Activated CD4-positive, CD25-positive, alpha-beta regulatory T cell treated with anti-CD3 and anti-CD28 coated beads, Interleukin-2, amount 50 U/mL, for 24 hours (primary cell): ENCODE results near the gene PTGER2.

ENCODE experiments used
- ATAC-seq, 2 donors: fragments of 150-1000 bp; cut with Tn5 transposase; one replicate each; pipeline ENCODE4 v1.10.0; 2021; ENCODE audit warnings: mild to moderate bottlenecking in 1 of 2, moderate library complexity in 1 of 2

The PTGER2 gene

DNA sequence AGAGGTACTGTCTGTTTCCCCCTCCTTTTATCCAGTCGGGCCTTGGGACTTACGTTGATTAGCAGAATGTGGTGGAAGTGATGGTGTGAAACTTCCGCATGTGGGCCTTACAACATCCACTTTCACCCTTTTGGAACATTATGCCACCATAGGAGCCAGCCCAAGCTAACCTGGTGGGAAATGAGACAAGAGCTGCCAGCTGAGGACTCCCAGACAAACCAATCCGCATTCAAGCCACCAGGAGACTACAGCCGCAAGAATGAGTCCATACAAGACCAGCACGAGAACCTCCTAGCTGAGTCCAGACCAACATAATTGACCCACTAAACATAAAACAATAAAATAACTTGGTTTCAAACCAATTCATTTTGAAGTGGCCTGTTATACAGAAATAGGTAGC is 9.1 kb upstream of the PTGER2 start:
- no peak for ATAC-seq

DNA sequence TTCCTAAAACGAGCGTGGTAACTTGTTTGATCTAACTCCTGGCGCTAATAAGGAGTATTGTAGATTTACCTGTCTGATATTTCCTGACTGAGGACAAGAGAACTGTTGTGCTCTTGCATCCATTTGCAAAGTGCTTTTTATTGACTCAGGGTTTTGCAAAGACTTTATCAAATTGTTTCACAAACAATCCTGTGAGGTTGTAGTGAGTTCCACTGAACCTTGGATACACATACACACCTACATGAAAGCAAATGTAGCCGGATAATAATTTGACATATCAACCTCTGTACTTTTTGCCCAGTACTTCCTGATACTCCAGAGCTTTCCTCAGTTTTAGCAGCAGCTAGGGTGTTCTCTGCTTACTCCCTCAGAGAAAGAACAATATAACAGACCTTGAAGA is 6.7 kb upstream of the PTGER2 start:
- ATAC-seq = no peak

DNA sequence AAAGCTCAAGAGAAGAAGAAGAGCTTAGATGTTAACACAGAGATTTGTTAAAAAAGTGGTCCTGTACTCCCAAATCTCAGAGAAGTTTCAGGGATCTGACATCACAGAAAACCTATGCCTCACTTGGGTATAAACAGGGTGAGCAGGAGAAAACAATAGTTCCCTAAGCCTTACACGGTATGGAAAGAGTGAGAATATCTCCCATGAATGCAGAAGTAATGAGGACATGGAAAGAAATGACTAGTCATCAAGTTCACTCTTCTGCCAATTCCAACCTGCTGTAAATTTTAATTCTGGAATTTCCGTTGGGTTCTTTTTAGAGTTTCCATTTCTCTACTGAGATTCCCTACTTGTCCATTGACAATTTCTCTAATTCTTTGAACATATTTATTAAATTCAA is 6.2 kb upstream of the PTGER2 start:
- peak in 1 of 2 donors; percentile 52 for ATAC-seq

DNA sequence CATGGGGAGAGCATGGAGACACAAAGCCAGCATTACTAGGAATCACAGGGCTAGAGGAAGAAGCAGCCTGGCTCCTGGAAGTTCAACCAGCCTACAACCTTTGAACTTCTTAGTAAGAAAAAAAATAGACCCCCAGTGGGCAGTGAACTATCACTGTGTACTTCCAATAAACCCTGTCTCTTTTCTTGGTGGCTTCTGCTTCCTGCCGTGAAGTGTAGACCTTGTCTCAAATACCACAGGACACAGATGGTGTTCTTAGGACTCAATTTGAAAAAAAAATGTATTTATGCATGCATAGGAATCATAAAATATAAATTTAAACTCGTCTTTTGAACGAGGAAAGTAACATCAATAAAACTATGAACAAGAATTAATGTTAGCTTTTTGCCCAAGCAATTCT is 3.6 kb upstream of the PTGER2 start:
- no peak for ATAC-seq

DNA sequence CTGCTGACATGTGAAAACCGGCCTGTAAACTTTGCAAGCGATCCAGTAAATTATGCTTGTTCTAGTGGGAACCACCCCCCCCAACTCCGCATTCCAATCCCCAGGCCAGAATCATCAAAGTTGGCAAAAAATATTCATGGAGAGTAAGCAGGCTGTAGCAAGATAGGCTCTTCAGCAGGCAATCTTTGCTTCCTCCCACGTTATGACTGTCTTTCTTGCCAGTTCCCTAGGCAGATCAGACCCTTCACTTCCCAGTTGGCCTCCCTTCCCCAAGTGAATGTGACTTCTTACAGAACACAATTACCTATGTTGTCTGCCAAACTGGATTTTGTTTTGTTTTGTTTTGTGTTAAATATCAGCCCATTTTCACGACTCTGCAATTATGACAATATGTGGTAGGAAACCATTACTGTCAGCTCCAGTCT is 1.2 kb upstream of the PTGER2 start:
- ATAC-seq = no peak

DNA sequence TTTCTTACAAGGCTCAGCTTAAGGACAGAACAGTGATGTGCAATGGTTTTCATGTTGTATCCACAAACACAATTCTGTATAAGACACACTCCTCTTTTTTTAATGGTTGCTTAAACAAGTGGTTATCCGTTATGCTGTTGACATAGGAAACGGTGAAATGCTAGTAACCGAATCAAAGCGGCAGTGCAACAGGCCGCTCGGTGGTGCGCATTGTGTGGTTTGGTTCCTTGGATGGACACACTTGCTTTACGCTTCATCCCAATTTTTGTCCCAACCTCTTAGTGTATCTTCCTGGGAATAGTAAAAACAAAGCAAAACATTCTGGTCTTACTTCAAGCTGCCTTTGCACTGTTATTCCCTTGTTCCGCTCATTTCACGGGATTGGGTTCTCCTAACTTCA is 650 bp upstream of the PTGER2 start:
- ATAC-seq = no peak

DNA sequence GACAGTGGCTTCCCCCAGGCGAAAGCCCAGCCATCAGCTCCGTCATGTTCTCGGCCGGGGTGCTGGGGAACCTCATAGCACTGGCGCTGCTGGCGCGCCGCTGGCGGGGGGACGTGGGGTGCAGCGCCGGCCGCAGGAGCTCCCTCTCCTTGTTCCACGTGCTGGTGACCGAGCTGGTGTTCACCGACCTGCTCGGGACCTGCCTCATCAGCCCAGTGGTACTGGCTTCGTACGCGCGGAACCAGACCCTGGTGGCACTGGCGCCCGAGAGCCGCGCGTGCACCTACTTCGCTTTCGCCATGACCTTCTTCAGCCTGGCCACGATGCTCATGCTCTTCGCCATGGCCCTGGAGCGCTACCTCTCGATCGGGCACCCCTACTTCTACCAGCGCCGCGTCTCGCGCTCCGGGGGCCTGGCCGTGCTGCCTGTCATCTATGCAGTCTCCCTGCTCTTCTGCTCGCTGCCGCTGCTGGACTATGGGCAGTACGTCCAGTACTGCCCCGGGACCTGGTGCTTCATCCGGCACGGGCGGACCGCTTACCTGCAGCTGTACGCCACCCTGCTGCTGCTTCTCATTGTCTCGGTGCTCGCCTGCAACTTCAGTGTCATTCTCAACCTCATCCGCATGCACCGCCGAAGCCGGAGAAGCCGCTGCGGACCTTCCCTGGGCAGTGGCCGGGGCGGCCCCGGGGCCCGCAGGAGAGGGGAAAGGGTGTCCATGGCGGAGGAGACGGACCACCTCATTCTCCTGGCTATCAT is 663 bp downstream of the PTGER2 start:
- peak; percentile 39 to 42 for ATAC-seq

DNA sequence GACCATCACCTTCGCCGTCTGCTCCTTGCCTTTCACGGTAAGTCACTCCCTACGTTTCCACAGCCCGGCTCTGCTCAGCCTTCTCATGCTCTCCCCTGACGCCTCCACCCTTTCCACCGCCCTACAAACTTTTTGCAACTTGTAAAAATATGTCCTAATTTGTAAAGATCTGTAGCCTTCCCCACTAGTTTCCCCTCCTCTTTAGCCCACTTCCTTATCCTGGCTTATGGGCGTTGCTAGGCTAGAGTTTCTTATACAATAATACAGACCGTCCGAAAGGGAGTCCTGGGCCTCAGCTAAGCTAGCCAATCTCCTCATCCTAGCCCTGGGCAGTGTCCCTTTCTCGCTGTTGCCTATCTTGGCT is 1.2 kb downstream of the PTGER2 start:
- peak; percentile 4 to 6 for ATAC-seq

DNA sequence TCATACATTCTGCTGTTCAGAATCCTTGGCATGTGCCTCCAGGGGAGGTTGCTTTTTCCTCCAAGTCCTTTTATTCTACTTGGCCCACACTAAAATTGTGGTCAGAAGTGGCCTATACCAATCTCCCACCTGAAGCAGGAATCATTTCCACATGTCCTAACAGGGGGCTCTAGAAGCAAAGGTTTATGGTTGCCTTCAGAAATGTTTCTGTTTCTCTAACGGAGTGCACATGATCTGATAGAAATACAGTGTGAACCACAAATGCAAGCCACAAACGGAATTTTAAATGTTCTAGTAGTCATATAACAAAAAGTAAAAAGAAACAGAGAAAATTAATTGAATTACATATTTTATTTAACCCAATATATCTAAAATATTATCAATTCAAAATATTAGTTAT is 4.0 kb downstream of the PTGER2 start:
- ATAC-seq = no peak

DNA sequence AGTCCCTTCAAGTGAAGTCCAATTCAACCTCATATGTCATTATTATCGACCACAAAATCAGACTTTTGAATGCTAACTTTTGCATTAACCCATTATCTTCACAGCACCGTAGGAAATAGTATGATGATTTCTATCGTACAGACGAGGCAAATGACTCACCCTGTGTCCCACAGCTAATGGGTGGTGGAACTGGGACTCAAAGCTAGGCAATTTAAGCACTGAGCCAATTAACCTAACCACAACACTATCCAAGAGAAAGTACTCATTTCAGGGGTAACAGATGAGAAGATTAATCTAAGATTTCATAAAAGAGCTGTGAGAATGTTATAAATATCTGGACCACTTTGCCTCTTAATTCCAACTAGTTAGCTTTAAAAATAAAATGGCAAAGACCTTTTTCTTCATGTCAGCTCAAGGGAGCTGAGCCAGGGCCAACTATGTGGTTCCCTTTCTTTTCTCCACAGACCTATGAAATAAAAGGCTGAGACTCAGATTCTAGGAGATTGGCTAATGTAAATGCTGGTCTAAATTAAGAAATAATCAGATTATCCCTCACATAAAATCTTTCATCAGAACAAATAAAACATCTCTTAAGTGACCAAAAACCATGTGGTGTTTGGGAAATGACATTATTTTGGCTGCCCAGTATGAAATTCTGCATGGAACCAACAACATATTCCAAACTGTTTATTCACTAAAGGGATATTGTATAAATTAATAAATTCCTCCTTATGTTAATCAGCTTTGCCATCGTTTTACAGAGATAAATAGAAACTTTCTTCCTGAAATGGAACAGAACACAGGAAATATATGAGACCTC is 4.9 kb downstream of the PTGER2 start:
- peak in 1 of 2 donors; percentile 15 for ATAC-seq

DNA sequence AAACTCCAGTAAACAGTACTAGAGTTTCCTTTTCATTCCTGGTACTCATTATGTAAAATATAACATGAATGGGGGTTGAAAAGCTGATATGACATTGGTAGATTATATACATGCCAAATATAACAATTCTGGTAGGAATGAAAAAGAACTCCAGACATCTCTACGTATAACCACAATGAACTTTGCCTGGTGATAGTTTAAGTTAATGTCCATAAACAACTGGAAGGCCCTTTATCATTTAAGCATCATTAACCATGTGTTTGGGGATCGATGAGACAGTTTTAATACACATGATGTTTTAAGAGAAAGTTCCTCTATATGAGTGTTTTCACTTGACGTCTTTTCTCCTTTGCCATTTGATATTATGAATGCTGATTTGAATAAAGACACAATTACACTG is 5.8 kb downstream of the PTGER2 start:
- ATAC-seq = no peak

DNA sequence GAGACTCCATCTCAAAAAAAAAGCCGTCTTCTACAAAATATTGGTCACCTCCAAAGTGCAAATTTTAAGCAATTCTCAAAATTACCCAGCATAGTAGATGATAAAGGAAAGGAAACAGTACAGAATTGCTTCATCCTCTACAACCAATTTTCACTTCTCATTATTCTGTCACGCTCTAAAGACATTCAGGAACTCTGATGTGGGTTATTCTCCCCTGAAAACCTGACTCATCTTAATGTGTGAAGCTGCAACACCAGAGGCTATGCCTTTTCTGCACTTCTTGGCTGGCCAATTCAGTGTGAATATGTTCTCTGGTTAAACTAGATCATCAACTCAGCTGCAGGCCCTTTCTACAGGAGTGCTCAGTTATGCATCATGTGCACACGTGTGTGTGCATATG is 11.0 kb downstream of the PTGER2 start:
- ATAC-seq = peak; percentile 93 to 94

DNA sequence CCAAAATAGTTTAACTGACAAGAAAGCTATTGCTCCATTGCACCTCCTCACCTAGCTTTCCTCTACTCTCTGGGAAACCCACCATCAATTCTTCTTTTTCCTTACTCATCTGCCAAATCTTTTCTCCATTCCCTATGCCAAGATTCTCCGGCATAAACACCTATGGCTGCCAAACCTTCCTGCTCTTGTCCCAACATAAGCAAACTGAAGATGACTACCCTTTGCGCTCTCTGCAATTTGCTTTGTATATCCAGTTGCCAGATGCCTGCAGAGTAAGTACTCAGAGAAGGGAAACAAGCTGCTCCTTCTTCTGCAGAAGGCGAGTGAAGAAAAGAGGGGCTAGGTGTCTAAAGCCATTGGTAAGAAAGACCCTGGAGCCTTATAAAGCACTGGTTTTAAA is 11.5 kb downstream of the PTGER2 start:
- no peak for ATAC-seq

DNA sequence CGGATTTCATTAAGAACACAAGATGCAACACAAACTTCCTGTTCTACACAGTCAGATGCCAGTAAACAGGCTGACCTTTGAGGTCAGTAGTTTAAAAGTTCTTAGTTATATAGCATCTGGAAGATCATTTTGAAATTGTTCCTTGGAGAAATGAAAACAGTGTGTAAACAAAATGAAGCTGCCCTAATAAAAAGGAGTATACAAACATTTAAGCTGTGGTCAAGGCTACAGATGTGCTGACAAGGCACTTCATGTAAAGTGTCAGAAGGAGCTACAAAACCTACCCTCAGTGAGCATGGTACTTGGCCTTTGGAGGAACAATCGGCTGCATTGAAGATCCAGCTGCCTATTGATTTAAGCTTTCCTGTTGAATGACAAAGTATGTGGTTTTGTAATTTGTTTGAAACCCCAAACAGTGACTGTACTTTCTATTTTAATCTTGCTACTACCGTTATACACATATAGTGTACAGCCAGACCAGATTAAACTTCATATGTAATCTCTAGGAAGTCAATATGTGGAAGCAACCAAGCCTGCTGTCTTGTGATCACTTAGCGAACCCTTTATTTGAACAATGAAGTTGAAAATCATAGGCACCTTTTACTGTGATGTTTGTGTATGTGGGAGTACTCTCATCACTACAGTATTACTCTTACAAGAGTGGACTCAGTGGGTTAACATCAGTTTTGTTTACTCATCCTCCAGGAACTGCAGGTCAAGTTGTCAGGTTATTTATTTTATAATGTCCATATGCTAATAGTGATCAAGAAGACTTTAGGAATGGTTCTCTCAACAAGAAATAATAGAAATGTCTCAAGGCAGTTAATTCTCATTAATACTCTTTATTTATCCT is 13.5 kb downstream of the PTGER2 start:
- ATAC-seq = peak; percentile 33 to 43

DNA sequence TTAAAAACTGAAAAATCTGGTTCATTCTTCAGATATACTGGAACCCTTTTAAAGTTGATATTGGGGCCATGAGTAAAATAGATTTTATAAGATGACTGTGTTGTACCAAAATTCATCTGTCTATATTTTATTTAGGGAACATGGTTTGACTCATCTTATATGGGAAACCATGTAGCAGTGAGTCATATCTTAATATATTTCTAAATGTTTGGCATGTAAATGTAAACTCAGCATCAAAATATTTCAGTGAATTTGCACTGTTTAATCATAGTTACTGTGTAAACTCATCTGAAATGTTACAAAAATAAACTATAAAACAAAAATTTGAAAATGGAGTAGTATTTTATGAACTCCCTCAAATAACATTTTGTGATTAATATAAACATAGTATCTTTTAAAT is 14.2 kb downstream of the PTGER2 start:
- no peak for ATAC-seq

DNA sequence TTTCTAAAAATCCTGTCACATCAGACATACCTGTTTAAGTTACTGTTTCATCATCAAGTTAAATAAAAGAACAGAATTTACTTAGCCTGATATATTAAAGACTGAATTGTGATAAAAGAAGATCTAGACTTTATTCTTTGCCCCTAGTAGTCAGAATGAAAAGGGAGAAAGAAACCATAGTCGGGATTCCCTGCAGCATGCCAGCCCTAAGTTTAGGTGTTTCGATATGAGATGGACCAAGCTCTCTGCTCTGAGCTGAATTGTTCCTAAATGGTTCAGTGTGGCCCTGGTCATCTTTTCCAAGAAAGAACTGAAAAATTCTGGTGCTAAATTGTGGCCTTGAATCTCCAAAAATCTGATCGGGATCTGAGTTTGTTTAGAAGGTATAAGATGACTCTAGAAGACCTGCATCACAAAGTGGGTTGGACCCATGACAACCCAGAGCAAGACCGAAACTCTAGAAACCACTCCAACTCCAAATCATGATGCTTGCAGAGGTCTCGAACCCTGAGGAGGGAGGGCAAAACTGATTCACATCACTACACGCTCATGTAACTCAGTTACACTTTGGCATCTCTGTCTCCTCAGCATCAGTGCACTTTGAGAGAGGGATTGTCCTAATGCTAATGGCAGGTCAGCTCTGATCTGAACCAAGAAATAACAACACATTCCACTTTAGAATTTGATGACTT is 15.7 kb downstream of the PTGER2 start:
- no peak for ATAC-seq

DNA sequence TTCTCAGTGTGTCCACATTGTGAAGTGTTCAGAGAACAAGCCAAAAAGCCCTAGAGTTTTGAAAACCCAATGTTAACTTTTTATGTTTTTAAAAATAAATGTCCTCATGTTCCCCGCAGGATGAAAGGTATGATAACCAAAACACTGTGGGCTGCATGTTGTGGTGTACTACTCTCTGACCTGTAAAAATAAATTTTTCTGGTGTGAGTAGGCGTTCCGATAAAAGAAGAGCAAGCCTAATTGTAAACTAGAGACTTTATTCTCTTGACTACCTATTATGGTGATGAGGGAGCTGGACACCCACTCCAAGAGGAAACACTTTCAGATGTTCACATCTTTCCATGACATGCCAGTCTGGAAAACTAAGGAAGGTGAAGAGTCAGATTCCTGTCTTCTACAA is 18.2 kb downstream of the PTGER2 start:
- no peak for ATAC-seq

DNA sequence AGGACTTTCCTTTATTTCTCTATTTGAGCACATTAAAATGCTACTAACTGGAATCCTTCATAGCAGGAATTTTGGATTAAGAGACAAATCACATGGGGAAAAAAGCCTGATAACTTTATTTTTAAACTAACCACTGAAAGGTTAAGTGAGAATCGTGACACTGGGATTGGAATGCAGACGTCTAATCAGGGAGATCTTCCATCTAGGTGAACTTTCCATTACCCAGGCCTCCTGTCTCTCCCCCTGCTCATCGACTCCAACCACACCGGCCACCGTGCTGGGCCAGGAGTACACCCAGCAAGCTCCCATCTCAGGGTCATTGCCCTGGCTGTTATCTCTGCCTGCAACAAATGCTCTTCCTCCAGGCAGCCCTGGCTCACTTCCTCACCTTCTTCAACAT is 19.0 kb downstream of the PTGER2 start:
- ATAC-seq = no peak

DNA sequence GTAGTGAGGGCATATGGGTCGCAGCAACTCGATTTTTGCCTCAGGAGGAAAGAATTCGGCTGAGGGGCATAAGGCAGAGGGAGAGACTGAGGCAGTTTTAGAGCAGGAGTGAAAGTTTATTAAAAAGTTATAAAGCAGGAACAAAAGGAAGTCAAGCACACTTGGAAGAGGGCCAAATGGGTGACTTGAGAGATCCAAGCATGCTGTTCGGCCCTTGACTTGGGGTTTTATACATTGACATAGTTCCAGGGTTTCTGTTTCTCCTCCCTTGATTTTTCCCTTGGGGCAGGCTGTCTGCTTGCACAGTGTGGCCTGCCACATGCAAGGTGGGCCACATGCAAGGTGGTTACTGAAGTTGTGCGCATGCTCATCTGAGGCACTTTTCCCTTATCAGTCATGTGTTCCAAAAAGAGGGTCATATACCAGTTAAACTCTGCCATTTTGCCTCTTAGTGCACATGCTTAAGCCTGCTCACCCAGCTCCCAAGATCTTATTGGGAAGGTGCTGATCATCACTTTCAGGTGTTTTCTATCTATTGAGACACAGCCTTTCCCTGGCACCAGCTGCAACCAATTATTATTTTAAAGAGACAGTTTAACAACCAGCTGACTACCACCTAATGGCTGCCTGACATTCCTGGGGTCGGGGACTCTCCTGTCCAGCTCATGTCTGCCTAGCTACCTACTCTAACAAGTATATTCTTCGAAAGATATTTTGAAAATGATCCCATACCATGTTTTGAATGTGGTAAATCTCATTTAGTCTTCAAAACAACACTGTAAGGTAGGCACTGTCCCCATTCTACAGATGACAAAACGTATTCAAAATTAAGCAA is 19.9 kb downstream of the PTGER2 start:
- no peak for ATAC-seq

DNA sequence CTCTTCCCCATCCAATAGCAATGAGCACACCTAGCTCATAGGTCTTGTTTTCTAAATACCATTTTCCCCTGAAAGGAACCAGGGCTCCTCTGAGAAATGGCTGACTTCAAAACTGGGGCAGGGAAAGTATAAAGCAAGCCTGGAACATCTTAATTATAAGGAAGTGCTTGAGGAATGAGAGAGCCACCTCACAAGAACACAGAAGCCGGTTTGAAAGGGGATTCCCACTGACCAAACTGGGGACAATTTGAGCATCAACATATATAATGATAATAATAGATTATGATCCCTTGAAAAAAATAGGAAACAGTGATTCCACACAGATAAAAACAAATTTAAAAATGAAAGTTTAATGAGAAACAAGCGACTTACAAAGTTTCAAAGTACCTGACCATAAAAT is 22.1 kb downstream of the PTGER2 start:
- no peak for ATAC-seq

DNA sequence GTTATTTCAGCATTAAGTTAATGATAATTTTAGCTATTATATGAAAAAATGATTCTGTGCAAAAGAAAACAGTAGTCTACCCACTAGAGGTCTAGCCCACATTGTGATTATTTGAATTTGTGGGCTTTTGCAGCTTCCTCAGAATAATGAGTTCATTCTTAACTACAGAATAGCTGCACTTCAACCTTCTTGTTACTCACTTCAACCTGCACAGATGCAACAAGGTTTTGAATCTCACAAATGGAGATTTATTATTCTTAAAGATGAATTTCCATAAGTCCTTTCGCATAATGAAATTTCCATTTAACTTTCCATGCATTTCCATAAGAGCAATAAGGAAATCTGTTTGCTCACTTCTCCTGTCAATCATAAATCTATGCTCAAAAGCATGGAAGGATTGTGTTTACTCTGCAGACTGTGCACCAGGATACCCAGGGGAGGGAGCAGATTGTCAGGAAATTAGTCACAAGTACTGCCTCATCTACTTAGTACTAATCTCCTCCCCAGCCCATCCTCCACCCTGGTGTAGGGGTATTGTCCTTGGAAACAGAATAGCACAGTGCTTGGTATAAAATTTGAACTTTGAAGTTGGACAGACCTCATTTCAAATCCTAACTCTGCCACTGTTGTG is 24.1 kb downstream of the PTGER2 start:
- peak in 1 of 2 donors; percentile 46 for ATAC-seq
